Fibroblast of skin of abdomen (primary cell): ENCODE results near the gene HEY2.

Experiments
- DNase-seq: peaks from one replicate; pipeline ENCODE4 v3.0.0-alpha.2; 2013

The HEY2 gene

DNA sequence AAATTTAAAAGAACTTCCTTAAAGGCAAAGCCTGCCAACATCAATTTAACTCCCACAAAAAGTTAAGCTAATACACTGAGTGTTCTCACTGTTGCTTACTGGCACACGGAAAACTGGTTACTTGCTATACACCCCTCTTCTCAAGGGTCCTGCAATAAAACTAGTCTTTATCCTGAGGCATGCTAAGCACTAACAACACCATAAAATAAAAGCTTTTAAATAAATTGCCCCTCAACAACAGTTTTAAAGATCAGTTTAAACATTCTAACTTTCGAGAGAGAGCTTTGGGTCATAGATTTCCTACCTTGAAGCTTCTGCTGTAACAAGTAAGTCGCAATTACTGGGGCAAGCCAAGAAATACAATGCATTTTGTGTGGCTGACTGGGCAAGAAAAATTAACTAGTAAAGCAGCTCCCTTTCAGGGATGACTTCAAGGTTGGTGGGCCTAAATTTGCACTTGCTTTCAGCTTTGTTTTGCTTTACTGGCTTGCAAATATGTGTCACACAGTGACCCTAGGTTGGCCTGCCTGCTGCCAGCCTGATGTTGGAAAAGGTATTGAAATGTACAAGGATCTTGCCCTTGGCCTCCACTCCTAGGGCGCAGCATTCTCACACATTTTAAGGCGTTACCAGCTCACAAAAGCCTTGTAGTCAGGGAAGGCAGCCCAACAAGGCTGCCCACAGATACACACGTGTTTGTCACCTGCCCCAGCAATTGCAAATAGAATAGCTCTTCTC is 4.0 kb upstream of the HEY2 start:
- no peak for DNase-seq

DNA sequence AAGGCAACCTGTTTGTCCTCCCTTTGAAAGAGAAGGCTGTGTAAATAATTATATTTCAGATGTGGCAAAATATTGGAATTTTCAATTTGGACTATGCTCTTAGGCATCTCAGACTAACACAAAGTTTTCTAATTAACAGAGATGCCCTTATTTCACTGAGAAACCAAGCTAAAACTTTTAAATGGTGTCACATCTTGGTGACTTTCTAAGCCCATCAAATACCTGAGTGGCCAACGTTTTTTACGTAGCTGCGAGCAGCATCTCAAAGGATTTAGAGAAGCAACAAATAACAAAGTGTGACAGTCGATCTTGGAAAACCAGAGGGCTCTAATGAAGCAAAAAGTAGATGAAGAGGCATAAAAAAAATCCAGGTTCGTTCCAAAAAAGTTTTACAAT is 3.4 kb upstream of the HEY2 start:
- DNase-seq, result no peak

DNA sequence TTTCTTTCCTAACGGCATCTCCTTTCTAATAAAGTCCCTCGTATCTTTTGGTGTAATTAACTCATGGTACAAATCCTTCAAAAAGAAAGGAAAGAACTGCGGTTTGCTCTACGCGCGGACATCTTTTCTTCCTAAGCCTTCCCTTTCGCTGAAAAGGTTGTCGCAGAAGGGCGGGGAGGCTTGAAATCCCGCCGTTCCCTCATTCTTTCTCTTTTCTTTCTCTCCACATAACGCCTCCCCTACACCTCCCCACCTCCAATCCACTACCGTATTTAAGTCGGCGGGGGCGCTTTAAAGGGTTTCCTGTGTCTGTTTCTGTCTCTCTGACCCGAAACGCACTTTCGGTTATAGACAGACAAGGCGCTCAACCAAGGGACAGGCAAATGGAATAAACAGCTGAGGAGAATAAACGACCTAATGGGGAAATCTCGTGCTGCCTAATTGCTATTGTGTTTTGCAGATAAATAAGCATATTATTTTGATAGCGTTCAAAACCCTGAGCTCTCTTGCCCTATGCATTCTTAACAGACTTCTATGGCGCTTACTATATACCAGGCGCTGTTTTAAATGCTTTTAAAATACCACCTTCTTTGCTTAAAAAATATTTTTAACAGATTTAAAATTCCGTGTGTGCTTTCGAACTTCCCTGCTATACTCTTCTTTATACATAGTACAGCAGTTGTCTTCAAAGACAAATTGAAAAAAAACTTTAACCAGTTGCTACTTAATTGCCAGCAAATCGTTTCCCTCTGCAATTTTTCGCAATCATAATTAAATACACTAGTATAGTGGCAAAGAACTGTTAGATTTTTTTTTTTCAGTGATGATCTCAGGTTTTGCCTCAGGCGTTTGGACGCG is 2.5 kb upstream of the HEY2 start:
- peak; percentile 50 for DNase-seq

GRCh38 chr6:125747589-125748405 is 1.6 kb upstream of the HEY2 start:
- no peak for DNase-seq

DNA sequence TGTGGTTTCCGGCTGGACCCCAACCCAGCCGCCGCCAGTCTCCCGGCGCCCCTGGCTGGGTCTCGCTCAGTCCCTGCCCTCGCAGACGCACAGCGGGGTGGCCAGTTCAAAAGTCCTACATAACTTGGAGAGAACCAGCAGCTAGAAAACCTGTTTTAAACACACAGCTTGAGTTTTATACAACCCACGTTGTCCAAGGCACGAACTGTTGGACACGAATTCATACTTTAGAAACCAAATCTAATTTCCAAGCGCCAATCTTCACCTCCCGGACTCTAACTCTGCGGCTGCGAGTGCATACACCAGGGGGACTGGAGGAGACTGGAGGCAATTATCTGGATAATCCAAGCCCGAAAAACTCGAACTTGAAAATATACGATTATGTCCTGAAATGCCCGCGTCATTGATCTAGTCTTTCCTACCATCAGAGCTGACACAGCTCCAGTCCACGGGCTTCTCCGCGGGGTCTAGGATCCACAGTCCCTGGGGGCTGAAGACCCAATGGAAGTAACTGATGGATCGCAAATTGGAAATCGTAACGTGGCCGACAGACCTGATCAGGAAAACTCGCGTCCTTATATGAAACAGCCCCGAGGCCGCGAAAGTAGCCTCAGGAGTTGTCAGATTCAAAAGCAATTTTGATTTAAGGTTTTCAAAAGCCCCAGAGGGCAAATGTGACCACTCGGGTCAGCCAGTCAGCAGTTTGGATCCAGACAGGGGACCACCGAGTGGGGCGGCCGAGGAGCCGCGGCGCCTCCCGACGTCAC is 843 bp upstream of the HEY2 start:
- no peak for DNase-seq

GRCh38 chr6:125749865-125750691 is 646 bp downstream of the HEY2 start:
- DNase-seq, result no peak

DNA sequence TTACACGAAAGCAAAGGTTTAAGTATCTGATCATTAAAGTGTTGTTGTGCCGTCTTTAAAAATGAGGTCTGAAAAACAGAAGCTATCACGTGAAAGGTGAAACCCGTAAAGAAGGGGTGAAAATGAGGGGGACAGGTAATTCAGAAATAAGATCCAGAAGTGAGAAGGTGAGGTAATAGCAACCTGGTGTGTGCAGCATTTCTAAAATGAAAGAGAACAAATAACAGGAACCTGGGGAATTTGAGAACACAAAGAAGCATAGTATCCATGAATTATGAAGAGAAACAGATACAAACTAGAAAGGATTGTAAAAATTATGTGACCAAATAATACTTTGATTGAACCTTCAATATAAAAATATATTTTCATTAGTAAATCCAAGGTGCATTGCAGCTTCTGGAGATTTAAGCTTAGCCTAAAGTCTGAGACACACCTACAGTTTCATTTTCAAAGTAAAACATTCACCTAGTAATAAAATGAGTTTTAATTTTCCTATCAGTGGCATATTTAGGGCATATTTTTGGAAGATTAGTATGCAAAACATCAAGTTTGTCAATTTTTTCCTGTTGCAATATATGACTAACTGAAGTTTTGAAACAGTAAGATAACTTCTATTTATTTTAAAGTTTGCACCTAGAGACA is 1.4 kb downstream of the HEY2 start:
- DNase-seq, result no peak

GRCh38 chr6:125751334-125751916 is 2.0 kb downstream of the HEY2 start:
- DNase-seq, result no peak

GRCh38 chr6:125752773-125753172 is 3.3 kb downstream of the HEY2 start:
- DNase-seq, result no peak

DNA sequence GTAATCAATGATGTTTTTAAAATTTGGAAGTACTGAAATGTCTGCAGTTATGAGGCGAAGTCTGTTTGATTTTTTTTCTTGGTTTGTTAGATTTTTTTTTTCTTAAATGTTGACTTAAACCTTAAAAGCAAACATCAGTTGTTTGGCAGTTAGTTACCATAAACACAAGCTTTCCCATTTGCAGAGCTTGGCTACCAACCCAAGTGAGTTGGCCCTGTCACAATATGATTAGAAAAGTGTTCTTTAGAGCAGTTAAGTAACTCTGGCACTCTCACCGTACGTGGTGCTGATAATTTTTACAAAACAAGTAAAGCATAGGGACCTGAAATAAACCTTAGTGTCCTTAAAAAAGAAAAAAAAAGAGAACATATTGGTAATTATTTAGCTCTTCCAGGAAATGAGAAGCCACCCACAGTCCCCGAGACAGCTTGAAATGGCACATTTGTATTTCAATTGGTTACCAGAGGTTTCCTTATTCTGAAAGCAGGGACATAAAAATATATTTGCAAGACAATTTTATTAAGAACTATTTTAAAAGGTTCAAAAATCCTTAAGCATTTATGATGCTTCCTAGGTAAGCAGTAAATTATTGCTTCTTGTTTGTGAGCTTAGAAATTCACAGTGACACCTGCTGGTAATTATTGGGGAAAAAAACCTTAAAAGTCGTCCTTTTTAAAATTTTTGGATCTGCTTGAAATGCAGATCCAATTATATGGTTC is 3.9 kb downstream of the HEY2 start:
- no peak for DNase-seq

- DNase-seq, result no peak
These were observed 4.5 kb downstream of the HEY2 start for GRCh38 chr6:125753937-125754259.

DNA sequence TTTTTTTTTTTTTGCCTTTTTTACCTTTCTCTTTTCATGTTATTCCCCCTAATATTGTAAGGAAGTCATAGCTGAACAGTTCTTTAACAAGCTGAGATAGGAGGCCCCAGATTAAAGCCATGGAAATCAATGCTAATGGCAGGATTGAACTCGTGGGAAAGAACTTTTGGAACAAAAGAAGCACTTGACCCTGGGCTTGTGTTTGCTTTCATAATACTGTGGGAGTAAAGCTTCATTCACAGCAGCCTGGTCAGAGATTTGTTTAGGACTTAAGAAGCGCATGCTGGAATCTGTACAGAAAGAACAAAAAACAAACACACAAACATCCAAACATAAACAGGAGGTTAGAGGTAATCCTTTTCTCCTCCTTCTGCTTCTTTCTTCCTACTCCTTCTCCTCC is 5.1 kb downstream of the HEY2 start:
- DNase-seq, result no peak

- DNase-seq, result no peak
These were observed 9.9 kb downstream of the HEY2 start for GRCh38 chr6:125759184-125759902.

- DNase-seq, result no peak
These were observed 10.6 kb downstream of the HEY2 start for GRCh38 chr6:125759959-125760457.

- DNase-seq, result no peak
These were observed 14.8 kb downstream of the HEY2 start for GRCh38 chr6:125764121-125764671.

DNA sequence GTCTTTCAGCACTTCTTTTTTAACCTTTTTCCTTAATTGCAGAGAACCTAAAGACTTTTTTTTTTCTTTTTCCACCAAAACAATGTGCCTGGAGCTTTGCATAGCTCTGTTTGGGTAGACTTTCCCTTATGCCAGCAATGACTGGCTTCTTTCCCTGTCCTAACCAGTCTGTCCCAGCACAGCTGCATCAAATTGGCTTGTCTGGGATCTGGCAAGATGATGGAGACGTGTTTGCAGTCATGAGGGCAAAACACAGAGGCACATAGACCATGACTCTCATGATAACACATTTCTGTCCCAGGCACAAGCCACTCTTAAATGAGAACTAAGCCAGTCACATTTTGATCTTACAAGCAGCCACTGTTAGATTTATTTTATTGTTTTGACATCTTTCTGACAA is 16.5 kb downstream of the HEY2 start:
- DNase-seq, result no peak

DNA sequence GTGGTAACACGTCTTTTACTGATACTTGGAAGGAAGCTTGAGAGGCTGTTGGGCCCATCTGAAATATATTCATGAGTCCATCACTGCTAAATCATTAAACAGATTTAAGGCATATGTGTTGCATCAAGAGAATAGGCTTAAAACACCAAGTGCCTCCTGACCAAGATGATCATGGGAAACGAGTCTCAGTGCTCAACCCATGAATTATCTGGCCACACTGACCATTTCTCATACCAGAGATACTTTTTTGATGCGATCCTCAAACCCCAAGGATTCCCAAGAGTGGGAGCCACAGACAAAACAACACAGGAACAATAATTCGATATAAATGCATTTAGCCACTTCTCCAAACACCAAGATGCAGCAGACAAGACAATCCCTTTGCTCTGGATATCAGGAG is 17.2 kb downstream of the HEY2 start:
- DNase-seq, result no peak

GRCh38 chr6:125769147-125769783 is 19.8 kb downstream of the HEY2 start:
- DNase-seq, result no peak
